ENCODE results near the gene DGUOK.

- TF ChIP-seq YY1 (IDR thresholded peaks at IDR 0.05; ENCODE audit: insufficient read depth, insufficient read length) (no peak), SUZ12 (IDR thresholded peaks at IDR 0.05; ENCODE audit: extremely low read depth, insufficient read depth, insufficient read length) (no peak), ZNF274 (IDR thresholded peaks at IDR 0.05; ENCODE audit: low read depth, low read length) (no peak)
Measured at GRCh38 chr2:73893764-73894474, 32.8 kb upstream of the DGUOK start.

Measured in NT2/D1 (cell line).